B cell (primary cell): Measurements from ENCODE around the gene TCAIM. TPM values are rescaled to one million over a fixed set of nuclear protein-coding genes. Genes with fewer than 3 reads are reported as not detected.

ENCODE experiments used
- ATAC-seq: fragments of 200-7000 bp; cut with Tn5 transposase; one replicate; pipeline ENCODE4 v1.10.0; 2021; ENCODE audit warnings: low read depth, mild to moderate bottlenecking, moderate number of reproducible peaks, moderate library complexity
- CTCF ChIA-PET: fragments of 350-600 bp; sonication (Branson Sonifier 250); formaldehyde crosslinking; loops from one replicate; lab custom pipeline; 2021; ENCODE audit warnings: antibody characterized with exemption, inconsistent platforms; lab: Charles Lee
- POLR2A ChIA-PET: fragments of 350-600 bp; sonication (Branson Sonifier 250); formaldehyde crosslinking; loops from one replicate; lab custom pipeline; 2021; ENCODE audit warnings: antibody characterized with exemption; lab: Charles Lee
- DNase-seq: peaks from one replicate; pipeline ENCODE4 v3.0.0; 2013
- H2AFZ ChIP-seq: 2 replicates; pipeline ENCODE4 v1.6.1; 2012; ENCODE audit warnings: mild to moderate bottlenecking, low read depth, low read length; ENCODE audit not compliant: insufficient read depth, poor library complexity, severe bottlenecking
- H3K27ac ChIP-seq, 2 donors: 1 replicate in 1 of 2; 2 replicates in 1 of 2; pipeline ENCODE4 v1.5.1; 2012 to 2013; ENCODE audit warnings: low read length in 2 of 2, mild to moderate bottlenecking in 2 of 2, moderate library complexity in 1 of 2
- H3K27me3 ChIP-seq, 4 experiments: fragments of 200-600 bp in 1 of 4; sonication (generic) in 1 of 4; replicated peaks in 1 of 4; 1 replicate in 2 of 4; 2 replicates in 2 of 4; pipeline versions ENCODE4 v1.6.1 to v1.7.0; 2013 to 2016; ENCODE audit warnings: low read length in 3 of 4, mild to moderate bottlenecking in 2 of 4, mixed read lengths in 1 of 4, moderate library complexity in 1 of 4; ENCODE audit not compliant: insufficient read depth in 4 of 4, control insufficient read depth in 3 of 4; ENCODE audit errors: control extremely low read depth in 1 of 4
- H3K36me3 ChIP-seq, 2 experiments: replicated peaks in 1 of 2; 1 replicate in 1 of 2; 2 replicates in 1 of 2; pipeline versions ENCODE4 v1.6.1 to v1.7.1; 2013; ENCODE audit warnings: low read length in 1 of 2; ENCODE audit not compliant: insufficient read depth in 2 of 2, control insufficient read depth in 1 of 2; ENCODE audit errors: control extremely low read depth in 1 of 2, extremely low read depth in 1 of 2
- H3K4me1 ChIP-seq, 2 donors: fragments of 200-600 bp in 1 of 2; sonication (generic) in 1 of 2; 1 replicate in 1 of 2; 2 replicates in 1 of 2; pipeline versions ENCODE4 v1.5.1 to v1.6.1; 2013 to 2017; ENCODE audit warnings: low read length in 2 of 2; ENCODE audit not compliant: control insufficient read depth in 2 of 2, insufficient read depth in 2 of 2
- H3K4me2 ChIP-seq: replicated peaks from 2 replicates; pipeline ENCODE3; 2012; ENCODE audit warnings: mild to moderate bottlenecking, low read depth, low read length; ENCODE audit not compliant: poor library complexity, severe bottlenecking
- H3K4me3 ChIP-seq, 5 experiments: fragments of 200-600 bp in 1 of 5; sonication (generic) in 1 of 5; 1 replicate in 3 of 5; 2 replicates in 2 of 5; pipeline versions ENCODE4 v1.5.1 to v1.7.0; 2011 to 2016; ENCODE audit warnings: low read length in 4 of 5, mild to moderate bottlenecking in 4 of 5, low read depth in 2 of 5, control low read depth in 1 of 5, moderate library complexity in 1 of 5; ENCODE audit not compliant: insufficient read depth in 1 of 5; ENCODE audit errors: control extremely low read depth in 1 of 5, extremely low read depth in 1 of 5
- H3K79me2 ChIP-seq: fragments of 200-600 bp; sonication (generic); one replicate; pipeline ENCODE4 v1.6.0; 2016; ENCODE audit warnings: low read length; ENCODE audit not compliant: control insufficient read depth, insufficient read depth
- H3K9ac ChIP-seq: fragments of 200-600 bp; sonication (generic); 2 replicates; pipeline ENCODE4 v1.6.1; 2017; ENCODE audit warnings: mild to moderate bottlenecking, low read length, moderate library complexity
- H3K9me3 ChIP-seq, 3 donors: one replicate each; pipeline versions ENCODE4 v1.6.1 to v1.7.1; 2013; ENCODE audit warnings: low read length in 2 of 3; ENCODE audit not compliant: control insufficient read depth in 2 of 3, insufficient read depth in 1 of 3; ENCODE audit errors: control extremely low read depth in 1 of 3
- H4K20me1 ChIP-seq: 2 replicates; pipeline ENCODE4 v1.6.0; 2012; ENCODE audit warnings: mild to moderate bottlenecking, low read length; ENCODE audit not compliant: insufficient read depth, control insufficient read depth, poor library complexity, severe bottlenecking
- H3K27ac Mint-ChIP-seq: one replicate; pipeline ENCODE4 v1.8.0; 2021; ENCODE audit warnings: mixed read lengths
- H3K27me3 Mint-ChIP-seq: one replicate; pipeline ENCODE4 v1.8.0; 2021; ENCODE audit warnings: mixed read lengths
- H3K4me1 Mint-ChIP-seq: one replicate; pipeline ENCODE4 v1.8.0; 2021; ENCODE audit warnings: mixed read lengths
- H3K4me3 Mint-ChIP-seq: one replicate; pipeline ENCODE4 v1.8.0; 2021; ENCODE audit warnings: mixed read lengths
- H3K9me3 Mint-ChIP-seq: one replicate; pipeline ENCODE4 v1.8.0; 2022; ENCODE audit warnings: mixed read lengths; ENCODE audit not compliant: insufficient read depth
- CTCF ChIP-seq: fragments of 200-600 bp; IDR thresholded peaks from one replicate; pipeline ENCODE4 v1.8.0; 2022; ENCODE audit warnings: antibody characterized with exemption, mild to moderate bottlenecking
- EZH2 ChIP-seq: IDR thresholded peaks from 2 replicates; pipeline ENCODE4 v1.6.1; 2012; ENCODE audit warnings: borderline replicate concordance, low read depth, mild to moderate bottlenecking, moderate library complexity, low read length; ENCODE audit not compliant: insufficient read depth, poor library complexity, severe bottlenecking
- WGBS: methylation state at CpG from one replicate; pipeline ENCODE4 v1.1.5; 2013; ENCODE audit warnings: missing lambda C conversion rate; ENCODE audit not compliant: insufficient coverage; 5-methylcytosine and 5-hydroxymethylcytosine counted together
- intact Hi-C: fragments of 100-400 bp; cut with micrococcal nuclease; formaldehyde crosslinking; loops from one replicate; pipeline ENCODE4 v1.10.0; 2022
- polyA plus RNA-seq: library from polyadenylated mRNA; depleted of rRNA; stranded (reverse); fragments of >200 nt; gene quantifications from 2 replicates; pipeline ENCODE4 v1.2.3, GENCODE V29; 2012
- total RNA-seq, 2 donors: library from RNA; stranded (reverse); fragments of 120-200 nt in 1 of 2; gene quantifications; 1 replicate in 1 of 2; 2 replicates in 1 of 2; pipeline versions ENCODE4 v1.2.3 to v1.2.4, GENCODE V29; 2013 to 2022

TCAIM gene
- total and polyA plus RNA-seq, 2 donors (not counting 1 experiment from before 2014, with no cell fraction given) = 4.3 to 15.8 TPM

DNA sequence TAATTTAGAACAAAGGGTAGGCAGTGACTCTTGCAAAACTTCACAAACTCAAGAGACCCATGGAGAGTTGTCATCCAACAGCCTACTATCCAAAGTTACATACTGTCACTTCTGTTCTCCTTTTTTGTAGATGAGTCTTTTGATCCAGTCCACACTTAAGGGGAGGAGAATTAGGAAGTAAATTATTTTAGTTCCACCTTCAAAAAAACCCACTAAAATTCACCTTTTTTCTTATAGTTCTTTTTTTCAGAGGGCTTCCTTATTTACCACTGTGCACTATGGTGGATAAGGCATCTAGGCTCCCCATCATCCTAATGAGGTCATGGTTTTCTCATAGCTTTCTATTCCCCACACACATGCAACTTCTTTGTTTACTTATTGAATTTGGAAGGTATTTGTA lies 8.6 kb upstream of the TCAIM start:
- Mint-ChIP-seq H3K27ac (no peak overlapping the region), H3K4me3 (no peak overlapping the region), H3K4me1 (no peaks in the 10 kb centered on the region), H3K9me3 (no peaks in the 10 kb centered on the region), H3K27me3 (peaks cover 22% of the 10 kb centered on the region)
- ChIA-PET POLR2A (no interaction called here), CTCF (interaction anchor here (1.9 kb wide), 1 partner anchor 584 kb away, joined by 4 read pairs; no protein-coding TSS in a partner anchor)
- ATAC-seq (no peak), DNase-seq (no peak)
- H3K4me3 ChIP-seq = no peak overlapping the region
- H2AFZ ChIP-seq = no peak overlapping the region
- no peaks in the 10 kb centered on the region for H3K9me3 ChIP-seq
- H3K27me3 ChIP-seq = no peaks in the 10 kb centered on the region
- no peaks in the 10 kb centered on the region for H4K20me1 ChIP-seq
- no peaks in the 10 kb centered on the region for H3K4me1 ChIP-seq
- H3K79me2 ChIP-seq = no peaks in the 10 kb centered on the region
- TF ChIP-seq CTCF (no peak), EZH2 (no peak)
- H3K36me3 ChIP-seq = no peaks in the 10 kb centered on the region
- no peak overlapping the region for H3K9ac ChIP-seq
- H3K27ac ChIP-seq = no peak overlapping the region
- intact Hi-C loops = no loop called here
- no peak overlapping the region for H3K4me2 ChIP-seq

DNA sequence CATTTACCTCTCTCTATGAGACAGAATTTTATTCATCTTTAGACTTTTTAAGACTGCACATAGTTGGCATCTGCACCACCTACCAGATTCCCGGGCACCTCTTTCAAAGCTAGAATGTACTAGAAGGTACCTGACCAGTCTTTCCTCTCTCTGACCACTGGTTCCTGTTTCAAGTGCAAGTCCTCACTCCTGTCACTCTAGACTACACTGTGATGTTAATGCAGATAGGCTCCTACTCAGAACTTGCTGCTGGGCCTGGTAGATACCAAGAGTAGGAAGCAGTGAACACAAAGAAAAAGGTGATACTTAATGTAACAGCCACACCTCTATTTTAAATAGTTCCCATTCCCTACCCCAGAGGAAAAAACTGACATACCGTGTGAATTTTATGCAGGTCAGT lies 8.1 kb upstream of the TCAIM start:
- Mint-ChIP-seq H3K4me1 (no peaks in the 10 kb centered on the region), H3K27me3 (peaks cover 22% of the 10 kb centered on the region), H3K27ac (no peak overlapping the region), H3K4me3 (no peak overlapping the region), H3K9me3 (no peaks in the 10 kb centered on the region)
- CTCF ChIA-PET = no interaction called here
- H3K4me1 ChIP-seq = no peaks in the 10 kb centered on the region
- no peak overlapping the region for H2AFZ ChIP-seq
- DNase-seq = no peak
- TF ChIP-seq CTCF = no peak
- TF ChIP-seq EZH2 = no peak
- no peaks in the 10 kb centered on the region for H3K79me2 ChIP-seq
- H4K20me1 ChIP-seq = no peaks in the 10 kb centered on the region
- ATAC-seq = no peak
- H3K4me3 ChIP-seq = no peak overlapping the region
- WGBS = 50% methylated on average over 1 of the region's 2 CpGs
- H3K36me3 ChIP-seq = no peaks in the 10 kb centered on the region
- POLR2A ChIA-PET = no interaction called here
- H3K4me2 ChIP-seq = no peak overlapping the region
- no peak overlapping the region for H3K9ac ChIP-seq
- H3K27ac ChIP-seq = no peak overlapping the region
- no peaks in the 10 kb centered on the region for H3K27me3 ChIP-seq
- H3K9me3 ChIP-seq = no peaks in the 10 kb centered on the region
- intact Hi-C loops = no loop called here
